ENCODE results near the gene FGF5. TPM values are rescaled to one million over a fixed set of nuclear protein-coding genes. Genes with fewer than 3 reads are reported as not detected.
"Not testable (repeated sequence)": the region's sequence is repeated elsewhere in the genome, so short reads cannot be mapped to it uniquely, and the experiment has no call there.

The FGF5 gene
- total RNA-seq, 1 experiment from 2014 or later = not detected

DNA sequence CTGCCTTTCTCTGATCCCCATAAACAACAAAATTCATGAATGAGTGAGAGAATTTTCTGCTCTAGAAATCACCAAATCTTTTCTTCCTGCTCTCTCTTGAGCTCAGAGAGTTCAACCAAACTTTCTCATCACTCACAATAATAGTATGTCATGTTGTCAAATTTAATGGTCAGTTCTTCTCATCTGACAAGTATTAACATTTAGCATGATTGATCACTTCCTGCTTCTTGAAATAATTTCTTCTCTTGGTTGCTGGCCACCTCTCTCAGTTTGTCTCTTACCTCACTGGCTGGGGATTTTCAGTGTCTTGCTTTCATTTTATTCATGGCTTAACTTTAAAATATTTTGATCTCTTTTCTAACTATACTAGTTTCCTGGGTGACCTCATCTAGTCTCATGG lies 25.5 kb upstream of the FGF5 start:
- H3K27me3 ChIP-seq (ENCODE audit: insufficient read depth, low read depth) = no peaks in the 10 kb centered on the region
- H3K9me3 ChIP-seq (ENCODE audit: insufficient read depth, low read depth) = no peaks in the 10 kb centered on the region
- H3K36me3 ChIP-seq (ENCODE audit: low read depth) = no peaks in the 10 kb centered on the region
- no peak overlapping the region for H3K27ac ChIP-seq
- no peak overlapping the region for H2AFZ ChIP-seq
- no TSS peak for BruUV-seq (replicated peaks)
- no peaks in the 10 kb centered on the region for H3K9me2 ChIP-seq (ENCODE audit: insufficient read depth)
- H3K4me3 ChIP-seq = no peak overlapping the region
- TF ChIP-seq EZH2 (IDR thresholded peaks at IDR 0.05; ENCODE audit: low read depth) = no peak
- TF ChIP-seq, protein P1, sequence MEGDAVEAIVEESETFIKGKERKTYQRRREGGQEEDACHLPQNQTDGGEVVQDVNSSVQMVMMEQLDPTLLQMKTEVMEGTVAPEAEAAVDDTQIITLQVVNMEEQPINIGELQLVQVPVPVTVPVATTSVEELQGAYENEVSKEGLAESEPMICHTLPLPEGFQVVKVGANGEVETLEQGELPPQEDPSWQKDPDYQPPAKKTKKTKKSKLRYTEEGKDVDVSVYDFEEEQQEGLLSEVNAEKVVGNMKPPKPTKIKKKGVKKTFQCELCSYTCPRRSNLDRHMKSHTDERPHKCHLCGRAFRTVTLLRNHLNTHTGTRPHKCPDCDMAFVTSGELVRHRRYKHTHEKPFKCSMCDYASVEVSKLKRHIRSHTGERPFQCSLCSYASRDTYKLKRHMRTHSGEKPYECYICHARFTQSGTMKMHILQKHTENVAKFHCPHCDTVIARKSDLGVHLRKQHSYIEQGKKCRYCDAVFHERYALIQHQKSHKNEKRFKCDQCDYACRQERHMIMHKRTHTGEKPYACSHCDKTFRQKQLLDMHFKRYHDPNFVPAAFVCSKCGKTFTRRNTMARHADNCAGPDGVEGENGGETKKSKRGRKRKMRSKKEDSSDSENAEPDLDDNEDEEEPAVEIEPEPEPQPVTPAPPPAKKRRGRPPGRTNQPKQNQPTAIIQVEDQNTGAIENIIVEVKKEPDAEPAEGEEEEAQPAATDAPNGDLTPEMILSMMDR (conservative IDR thresholded peaks at IDR 0.05) = no peak
- H3F3A ChIP-seq (ENCODE audit: insufficient read depth, low read depth) = no peaks in the 10 kb centered on the region
- ChIA-PET POLR2A (ENCODE audit: unreplicated experiment) (no interaction called here), CTCF (no interaction called here)
- intact Hi-C loops (cut with micrococcal nuclease; ENCODE audit: unreplicated experiment) = no loop called here
- H4K20me1 ChIP-seq (ENCODE audit: insufficient read depth) = no peaks in the 10 kb centered on the region
- no peaks in the 10 kb centered on the region for H3K79me2 ChIP-seq (ENCODE audit: low read depth)
- H3K4me1 ChIP-seq (replicated peaks; ENCODE audit: insufficient read depth) = no peaks in the 10 kb centered on the region
- no peak overlapping the region for H3K4me2 ChIP-seq
- no peak for DNase-seq

DNA sequence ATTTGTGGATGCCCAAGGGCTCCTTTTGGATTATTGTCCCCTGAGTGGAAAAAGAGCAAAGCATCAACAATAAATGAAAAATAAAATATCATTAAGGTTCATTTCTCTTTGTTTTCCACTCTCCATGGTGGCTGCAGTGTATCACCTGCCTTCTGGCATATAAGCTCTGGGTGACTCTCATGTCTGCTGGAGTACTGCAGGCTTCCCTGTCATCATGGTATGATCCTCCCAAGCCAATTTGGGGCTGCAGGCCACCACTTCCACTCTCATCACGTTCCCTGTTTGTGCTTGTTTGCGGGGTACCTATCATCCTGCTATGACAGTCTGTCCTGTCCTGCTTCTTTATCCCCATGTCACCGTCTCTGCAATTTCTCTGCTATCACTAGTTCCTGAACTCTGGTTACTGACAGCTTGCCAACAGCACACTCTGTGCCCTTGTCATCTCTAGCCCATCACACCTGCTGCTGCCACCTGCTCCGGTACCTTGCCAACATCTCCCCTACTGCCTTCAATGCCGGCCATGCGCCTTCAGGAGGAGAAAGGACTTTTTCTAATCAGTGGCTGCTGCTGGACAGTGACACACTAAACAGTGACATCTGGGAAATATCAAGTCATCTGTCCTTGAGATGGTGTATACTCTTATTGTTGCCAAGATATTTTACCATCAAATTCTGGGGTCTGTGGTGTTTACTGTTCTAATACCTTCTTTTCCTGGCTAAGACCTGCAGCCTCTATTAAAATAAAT lies 23.0 kb upstream of the FGF5 start:
- Histone ChIP-seq H3K27me3 (ENCODE audit: insufficient read depth, low read depth) (no peaks in the 10 kb centered on the region), H3F3A (ENCODE audit: insufficient read depth, low read depth) (no peaks in the 10 kb centered on the region), H3K4me3 (no peak overlapping the region), H3K79me2 (ENCODE audit: low read depth) (no peaks in the 10 kb centered on the region), H3K27ac (no peak overlapping the region), H3K4me1 (replicated peaks; ENCODE audit: insufficient read depth) (no peaks in the 10 kb centered on the region), H3K9me3 (ENCODE audit: insufficient read depth, low read depth) (no peaks in the 10 kb centered on the region), H3K4me2 (no peak overlapping the region), H3K36me3 (ENCODE audit: low read depth) (no peaks in the 10 kb centered on the region), H3K9me2 (ENCODE audit: insufficient read depth) (no peaks in the 10 kb centered on the region), H4K20me1 (ENCODE audit: insufficient read depth) (no peaks in the 10 kb centered on the region), H2AFZ (no peak overlapping the region)
- no peak for TF ChIP-seq EZH2 (IDR thresholded peaks at IDR 0.05; ENCODE audit: low read depth)
- TF ChIP-seq, protein P1 (conservative IDR thresholded peaks at IDR 0.05) = no peak
- ChIA-PET POLR2A (ENCODE audit: unreplicated experiment) (no interaction called here), CTCF (no interaction called here)
- intact Hi-C loops (cut with micrococcal nuclease; ENCODE audit: unreplicated experiment) = no loop called here
- no TSS peak for BruUV-seq (replicated peaks)
- no peak for DNase-seq

DNA sequence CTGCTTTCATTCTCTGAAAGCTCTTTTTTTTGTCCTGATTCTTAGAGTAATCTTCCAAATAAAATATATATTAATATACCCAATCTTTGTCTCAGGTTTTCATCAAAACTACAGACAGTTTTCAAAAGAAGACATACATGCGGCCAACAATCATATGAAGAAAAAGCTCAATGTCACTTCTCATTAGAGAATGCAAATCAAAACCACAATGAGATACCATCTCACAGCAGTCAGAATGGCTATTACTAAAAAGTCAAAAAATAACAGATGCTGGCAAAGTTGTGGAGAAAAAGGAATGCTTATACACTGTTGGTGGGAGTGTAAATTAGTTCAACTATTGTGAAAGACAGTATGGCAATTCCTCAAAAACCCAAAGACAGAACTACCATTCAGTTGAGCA lies 19.0 kb upstream of the FGF5 start:
- H3K79me2 ChIP-seq (ENCODE audit: low read depth); H3K9me2 ChIP-seq (ENCODE audit: insufficient read depth); CTCF ChIA-PET; intact Hi-C loops (cut with micrococcal nuclease; ENCODE audit: unreplicated experiment); H3K9me3 ChIP-seq (ENCODE audit: insufficient read depth, low read depth); POLR2A ChIA-PET (ENCODE audit: unreplicated experiment); H4K20me1 ChIP-seq (ENCODE audit: insufficient read depth); DNase-seq; H3K27ac ChIP-seq; H3K4me1 ChIP-seq (replicated peaks; ENCODE audit: insufficient read depth); BruUV-seq (replicated peaks); H3K4me3 ChIP-seq; H3F3A ChIP-seq (ENCODE audit: insufficient read depth, low read depth); H3K4me2 ChIP-seq; H3K27me3 ChIP-seq (ENCODE audit: insufficient read depth, low read depth); H2AFZ ChIP-seq; H3K36me3 ChIP-seq (ENCODE audit: low read depth): not testable (repeated sequence)

DNA sequence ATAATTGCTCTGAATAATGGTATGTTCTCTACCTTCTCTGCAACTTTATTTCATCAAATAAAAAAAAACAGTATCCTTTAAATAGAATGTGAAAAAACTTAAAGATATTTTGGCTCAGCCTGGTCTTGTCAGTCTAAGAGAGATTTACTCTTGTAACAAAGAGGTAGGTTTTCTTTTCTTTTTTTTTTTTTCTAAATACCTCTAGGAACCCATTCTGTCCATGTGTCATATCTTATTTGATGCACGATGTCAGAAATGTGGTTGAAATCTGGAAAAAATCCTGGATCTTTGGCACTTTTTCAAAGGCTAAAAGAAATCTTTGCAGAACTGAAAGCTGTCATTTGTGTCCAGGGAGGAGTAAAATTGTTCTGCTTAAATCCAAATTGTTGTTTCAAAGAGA lies 17.3 kb upstream of the FGF5 start:
- TF ChIP-seq, protein P1 (conservative IDR thresholded peaks at IDR 0.05) = no peak
- TF ChIP-seq EZH2 (IDR thresholded peaks at IDR 0.05; ENCODE audit: low read depth) = no peak
- no peaks in the 10 kb centered on the region for H3K36me3 ChIP-seq (ENCODE audit: low read depth)
- intact Hi-C loops (cut with micrococcal nuclease; ENCODE audit: unreplicated experiment) = no loop called here
- H3K27ac ChIP-seq = no peak overlapping the region
- no peaks in the 10 kb centered on the region for H3K27me3 ChIP-seq (ENCODE audit: insufficient read depth, low read depth)
- H3K9me3 ChIP-seq (ENCODE audit: insufficient read depth, low read depth) = no peaks in the 10 kb centered on the region
- no peaks in the 10 kb centered on the region for H3K4me1 ChIP-seq (replicated peaks; ENCODE audit: insufficient read depth)
- no peak overlapping the region for H2AFZ ChIP-seq
- no peaks in the 10 kb centered on the region for H3F3A ChIP-seq (ENCODE audit: insufficient read depth, low read depth)
- BruUV-seq (replicated peaks) = no TSS peak
- H3K79me2 ChIP-seq (ENCODE audit: low read depth) = no peaks in the 10 kb centered on the region
- DNase-seq = no peak
- ChIA-PET CTCF (no interaction called here), POLR2A (ENCODE audit: unreplicated experiment) (no interaction called here)
- H3K4me2 ChIP-seq = no peak overlapping the region
- H3K4me3 ChIP-seq = no peak overlapping the region
- no peaks in the 10 kb centered on the region for H3K9me2 ChIP-seq (ENCODE audit: insufficient read depth)
- no peaks in the 10 kb centered on the region for H4K20me1 ChIP-seq (ENCODE audit: insufficient read depth)

All from PC-9 (cell line).